ENCODE results near the gene GDE1. TPM values are rescaled to one million over a fixed set of nuclear protein-coding genes. Genes with fewer than 3 reads are reported as not detected.
A peak's percentile ranks its signal among the peaks of the same experiment; 100 is the strongest.

Gene GDE1
- total and polyA plus RNA-seq, 9 of the 15 experiments (the other 6 are each of a cell fraction or from before 2014, with no cell fraction given) = 18.8 to 40.5 (median 22.3) TPM

DNA sequence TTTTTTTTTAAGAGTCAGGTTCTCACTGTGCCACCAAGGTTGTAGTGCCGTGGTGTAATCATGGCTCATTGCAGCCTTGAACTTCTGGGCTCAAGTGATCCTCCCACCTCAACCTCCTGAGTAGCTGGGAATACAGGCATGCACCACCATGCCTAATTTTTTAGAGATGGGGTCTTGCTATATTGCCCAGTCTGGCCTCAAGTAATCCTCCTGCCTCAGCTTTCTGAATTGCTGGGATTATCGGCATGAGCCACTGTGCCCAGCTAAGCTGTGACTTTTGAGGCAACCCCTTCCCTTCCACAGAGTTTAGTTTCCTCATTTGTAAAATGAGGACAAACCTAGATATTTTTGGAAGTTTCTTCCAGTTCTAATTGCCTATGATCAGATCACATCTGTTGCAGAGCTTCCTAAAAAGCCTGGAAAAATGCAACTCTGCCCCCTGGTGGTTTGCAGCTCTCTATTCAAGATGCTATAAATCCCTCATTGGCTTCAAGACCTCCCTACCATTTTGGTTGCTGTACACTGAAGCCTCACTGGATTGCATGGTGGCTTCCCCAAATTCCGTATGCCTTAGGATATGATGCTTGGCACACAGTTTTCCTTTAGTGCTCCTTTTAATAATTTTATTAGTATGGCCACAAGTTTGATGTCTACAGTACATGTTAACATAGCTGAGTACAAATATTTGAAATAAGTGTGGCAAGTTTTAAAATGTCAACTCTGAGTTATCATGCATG lies 19.3 kb downstream of the GDE1 start (continued):
- TF ChIP-seq FOXA3 (CRISPR knock-in tag; conservative IDR thresholded peaks at IDR 0.05 in 1 of 2, IDR thresholded peaks at IDR 0.05 in 1 of 2) (no peak), ZEB2 (IDR thresholded peaks at IDR 0.05) (no peak), ZFP30 (CRISPR knock-in tag; IDR thresholded peaks at IDR 0.05; ENCODE audit: borderline replicate concordance) (no peak), SMAD4 (CRISPR knock-in tag; conservative IDR thresholded peaks at IDR 0.05) (no peak), HDAC8 (tag; IDR thresholded peaks at IDR 0.05) (no peak), CBX8 (IDR thresholded peaks at IDR 0.05; ENCODE audit: borderline replicate concordance, extremely low read depth, low read depth, low read length, poor library complexity, severe bottlenecking) (no peak), STAG1 (CRISPR knock-in tag; IDR thresholded peaks at IDR 0.05; ENCODE audit: borderline replicate concordance) (no peak; the same call in 1 of the 2 replicates), CC2D1A (IDR thresholded peaks at IDR 0.05) (0 out of 2 replicates have a peak, but pooled peaks have one; percentile 61), SRSF3 (IDR thresholded peaks at IDR 0.05; ENCODE audit: insufficient read depth, low read length) (no peak), MYNN (IDR thresholded peaks at IDR 0.05) (no peak), MYNN (CRISPR knock-in tag; IDR thresholded peaks at IDR 0.05) (no peak), SMAD3 (CRISPR knock-in tag; conservative IDR thresholded peaks at IDR 0.05) (no peak), TAF9B (IDR thresholded peaks at IDR 0.05; ENCODE audit: partially characterized antibody) (no peak), ETV1 (tag; conservative IDR thresholded peaks at IDR 0.05; ENCODE audit: low read depth) (no peak), U2AF2 (optimal IDR thresholded peaks at IDR 0.05; ENCODE audit: low read depth, low read length) (no peak), EZH2 (IDR thresholded peaks at IDR 0.05; ENCODE audit: borderline replicate concordance, low read depth, low read length) (no peak), MCM7 (IDR thresholded peaks at IDR 0.05) (no peak), SP1 (CRISPR knock-in tag; IDR thresholded peaks at IDR 0.05) (no peak), TAF7 (tag; IDR thresholded peaks at IDR 0.05) (no peak), MEIS2 (IDR thresholded peaks at IDR 0.05; ENCODE audit: partially characterized antibody) (peak; percentile 85), MXI1 (IDR thresholded peaks at IDR 0.05; ENCODE audit: low read depth, low read length) (no peak)
- TF ChIP-seq, protein P1, sequence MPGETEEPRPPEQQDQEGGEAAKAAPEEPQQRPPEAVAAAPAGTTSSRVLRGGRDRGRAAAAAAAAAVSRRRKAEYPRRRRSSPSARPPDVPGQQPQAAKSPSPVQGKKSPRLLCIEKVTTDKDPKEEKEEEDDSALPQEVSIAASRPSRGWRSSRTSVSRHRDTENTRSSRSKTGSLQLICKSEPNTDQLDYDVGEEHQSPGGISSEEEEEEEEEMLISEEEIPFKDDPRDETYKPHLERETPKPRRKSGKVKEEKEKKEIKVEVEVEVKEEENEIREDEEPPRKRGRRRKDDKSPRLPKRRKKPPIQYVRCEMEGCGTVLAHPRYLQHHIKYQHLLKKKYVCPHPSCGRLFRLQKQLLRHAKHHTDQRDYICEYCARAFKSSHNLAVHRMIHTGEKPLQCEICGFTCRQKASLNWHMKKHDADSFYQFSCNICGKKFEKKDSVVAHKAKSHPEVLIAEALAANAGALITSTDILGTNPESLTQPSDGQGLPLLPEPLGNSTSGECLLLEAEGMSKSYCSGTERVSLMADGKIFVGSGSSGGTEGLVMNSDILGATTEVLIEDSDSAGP (CRISPR knock-in tag; IDR thresholded peaks at IDR 0.05) = no peak
- TF ChIP-seq, protein P2, sequence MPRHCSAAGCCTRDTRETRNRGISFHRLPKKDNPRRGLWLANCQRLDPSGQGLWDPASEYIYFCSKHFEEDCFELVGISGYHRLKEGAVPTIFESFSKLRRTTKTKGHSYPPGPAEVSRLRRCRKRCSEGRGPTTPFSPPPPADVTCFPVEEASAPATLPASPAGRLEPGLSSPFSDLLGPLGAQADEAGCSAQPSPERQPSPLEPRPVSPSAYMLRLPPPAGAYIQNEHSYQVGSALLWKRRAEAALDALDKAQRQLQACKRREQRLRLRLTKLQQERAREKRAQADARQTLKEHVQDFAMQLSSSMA (CRISPR knock-in tag; IDR thresholded peaks at IDR 0.05) = no peak
- TF ChIP-seq, protein P3, sequence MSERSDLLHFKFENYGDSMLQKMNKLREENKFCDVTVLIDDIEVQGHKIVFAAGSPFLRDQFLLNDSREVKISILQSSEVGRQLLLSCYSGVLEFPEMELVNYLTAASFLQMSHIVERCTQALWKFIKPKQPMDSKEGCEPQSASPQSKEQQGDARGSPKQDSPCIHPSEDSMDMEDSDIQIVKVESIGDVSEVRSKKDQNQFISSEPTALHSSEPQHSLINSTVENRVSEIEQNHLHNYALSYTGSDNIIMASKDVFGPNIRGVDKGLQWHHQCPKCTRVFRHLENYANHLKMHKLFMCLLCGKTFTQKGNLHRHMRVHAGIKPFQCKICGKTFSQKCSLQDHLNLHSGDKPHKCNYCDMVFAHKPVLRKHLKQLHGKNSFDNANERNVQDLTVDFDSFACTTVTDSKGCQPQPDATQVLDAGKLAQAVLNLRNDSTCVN (CRISPR knock-in tag; IDR thresholded peaks at IDR 0.05) = no peak
- TF ChIP-seq, protein P4, sequence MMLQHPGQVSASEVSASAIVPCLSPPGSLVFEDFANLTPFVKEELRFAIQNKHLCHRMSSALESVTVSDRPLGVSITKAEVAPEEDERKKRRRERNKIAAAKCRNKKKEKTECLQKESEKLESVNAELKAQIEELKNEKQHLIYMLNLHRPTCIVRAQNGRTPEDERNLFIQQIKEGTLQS (IDR thresholded peaks at IDR 0.05) = no peak
- TF ChIP-seq, protein P4 (CRISPR knock-in tag; conservative IDR thresholded peaks at IDR 0.05) = no peak
